GM10248 (cell line): Measurements from ENCODE around the gene MEF2B.
"Not testable (repeated sequence)": the region's sequence is repeated elsewhere in the genome, so short reads cannot be mapped to it uniquely, and the experiment has no call there.

Experiments
- CTCF ChIA-PET: fragments of 300-600 bp; sonication (Branson Sonifier 250); formaldehyde crosslinking; extraction: SDS; loops from one replicate; lab custom pipeline; 2021; ENCODE audit warnings: antibody characterized with exemption; lab: Yijun Ruan, JAX
- POLR2A ChIA-PET: fragments of 350-650 bp; sonication (Branson Sonifier 250); formaldehyde crosslinking; extraction: SDS; loops from one replicate; lab custom pipeline; 2020; ENCODE audit warnings: antibody characterized with exemption; lab: Yijun Ruan, JAX
- DNase-seq: peaks from one replicate; pipeline ENCODE4 v3.0.0; 2012; ENCODE audit errors: extremely low spot score
- TF ChIP-seq, protein P1 (sequence below): IDR thresholded peaks from 2 replicates; pipeline ENCODE4 v1.5.1; 2012; ENCODE audit warnings: mild to moderate bottlenecking, low read depth; ENCODE audit errors: extremely low read depth, missing control alignments, control extremely low read depth

MEF2B gene

DNA sequence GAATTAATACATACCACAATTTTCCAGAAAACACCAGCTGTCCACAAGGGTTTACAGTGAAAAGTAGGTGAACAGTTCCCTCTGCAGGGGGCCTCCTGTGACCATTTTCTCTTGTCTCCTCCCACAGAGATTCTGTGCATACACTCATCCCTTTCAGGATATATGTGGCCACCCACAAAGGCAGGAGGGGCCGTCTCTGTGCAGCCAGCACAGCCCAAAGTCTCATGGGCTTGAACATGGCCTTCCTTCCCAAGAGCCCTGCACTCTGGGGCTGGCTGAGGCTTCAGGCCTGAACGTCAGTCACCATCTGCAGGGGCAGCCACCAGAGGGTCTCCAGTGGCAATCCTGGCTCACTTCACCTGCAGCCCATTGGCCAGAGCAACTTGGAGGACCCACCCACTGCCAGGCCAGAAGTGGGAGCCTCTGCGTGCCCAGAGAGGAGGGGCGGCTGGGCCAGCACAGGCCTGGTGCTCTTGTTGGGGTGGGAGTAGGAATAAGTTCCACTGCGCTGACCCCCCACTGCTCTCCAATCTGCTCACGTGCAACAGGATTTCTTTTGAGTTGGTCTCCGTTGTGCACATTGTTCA lies 56.9 kb downstream of the MEF2B start:
- CTCF ChIA-PET = no interaction called here

DNA sequence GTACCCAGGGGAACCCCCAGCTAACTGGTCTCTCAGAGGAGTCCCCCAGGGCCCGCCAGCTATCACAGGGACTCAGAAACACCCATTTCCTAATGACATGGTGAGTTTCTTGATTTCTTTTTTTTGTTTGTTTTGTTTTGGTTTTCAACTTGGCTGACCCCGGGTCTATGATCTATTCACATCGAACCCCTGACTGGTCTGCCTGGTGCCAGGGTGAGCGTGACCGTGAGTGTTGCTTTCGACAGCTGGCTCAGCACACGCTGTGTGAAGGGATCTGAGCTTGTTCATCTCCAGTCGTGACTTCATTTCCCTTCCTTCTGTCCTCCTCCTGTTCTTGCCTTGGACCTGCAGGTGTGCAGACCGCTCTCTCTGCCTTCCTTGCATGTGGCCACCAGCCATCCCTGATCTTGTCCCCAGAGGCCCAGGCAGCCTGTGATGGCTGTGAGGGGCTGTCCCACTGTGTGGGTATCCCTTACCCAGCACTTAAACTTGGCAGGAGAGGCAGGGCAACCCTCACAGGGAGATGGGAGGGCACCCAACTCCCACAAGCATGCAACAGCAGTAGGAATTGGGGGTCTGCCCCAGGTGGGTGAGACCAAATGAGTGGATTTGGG lies 58.0 kb downstream of the MEF2B start:
- TF ChIP-seq, protein P1, sequence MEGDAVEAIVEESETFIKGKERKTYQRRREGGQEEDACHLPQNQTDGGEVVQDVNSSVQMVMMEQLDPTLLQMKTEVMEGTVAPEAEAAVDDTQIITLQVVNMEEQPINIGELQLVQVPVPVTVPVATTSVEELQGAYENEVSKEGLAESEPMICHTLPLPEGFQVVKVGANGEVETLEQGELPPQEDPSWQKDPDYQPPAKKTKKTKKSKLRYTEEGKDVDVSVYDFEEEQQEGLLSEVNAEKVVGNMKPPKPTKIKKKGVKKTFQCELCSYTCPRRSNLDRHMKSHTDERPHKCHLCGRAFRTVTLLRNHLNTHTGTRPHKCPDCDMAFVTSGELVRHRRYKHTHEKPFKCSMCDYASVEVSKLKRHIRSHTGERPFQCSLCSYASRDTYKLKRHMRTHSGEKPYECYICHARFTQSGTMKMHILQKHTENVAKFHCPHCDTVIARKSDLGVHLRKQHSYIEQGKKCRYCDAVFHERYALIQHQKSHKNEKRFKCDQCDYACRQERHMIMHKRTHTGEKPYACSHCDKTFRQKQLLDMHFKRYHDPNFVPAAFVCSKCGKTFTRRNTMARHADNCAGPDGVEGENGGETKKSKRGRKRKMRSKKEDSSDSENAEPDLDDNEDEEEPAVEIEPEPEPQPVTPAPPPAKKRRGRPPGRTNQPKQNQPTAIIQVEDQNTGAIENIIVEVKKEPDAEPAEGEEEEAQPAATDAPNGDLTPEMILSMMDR = no peak
- CTCF ChIA-PET = no interaction called here
- POLR2A ChIA-PET = no interaction called here
- no peak for DNase-seq

More for the DNA sequence above, 56.9 kb downstream of the MEF2B start:
- DNase-seq = peak; percentile 35
- POLR2A ChIA-PET = no interaction called here
- TF ChIP-seq, protein P1 = no peak

DNA sequence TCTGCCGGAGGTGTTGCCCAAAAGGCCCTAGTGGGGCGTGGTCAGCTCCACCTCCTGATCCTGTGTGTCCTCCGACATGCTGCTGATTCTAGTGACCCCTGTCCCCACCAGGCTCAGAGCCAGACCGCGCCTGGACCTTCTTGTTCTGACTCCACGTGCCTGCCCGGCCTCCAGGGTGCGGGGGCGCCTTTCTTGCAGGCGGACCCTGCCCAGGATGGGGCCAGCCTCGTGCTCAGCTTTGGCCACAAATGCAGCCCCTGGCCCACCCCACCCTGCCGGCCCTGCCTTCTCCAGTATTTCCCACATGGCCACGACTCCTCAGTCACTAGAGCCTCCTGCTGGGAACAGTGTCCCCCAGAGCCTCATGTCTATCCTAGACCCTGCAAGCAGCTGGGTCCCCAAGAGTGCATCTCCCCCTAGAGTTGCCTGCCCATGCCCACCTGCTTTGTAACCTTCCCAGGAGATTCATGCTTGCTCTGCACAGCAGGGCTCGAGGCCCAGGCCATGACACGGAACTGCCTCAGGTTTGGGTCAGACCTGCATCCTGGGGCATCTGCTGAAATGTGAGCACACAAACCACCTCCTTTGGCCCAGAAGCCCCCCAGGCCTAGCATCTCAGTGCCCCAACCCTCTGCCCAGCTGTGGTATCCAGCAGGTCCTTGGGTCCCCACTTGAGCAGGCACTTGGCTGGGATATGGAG lies 58.8 kb downstream of the MEF2B start:
- CTCF ChIA-PET = interaction anchor here (0.7 kb wide), 1 partner anchor 48 kb away, joined by 3 read pairs; no protein-coding TSS in a partner anchor
- no peak for DNase-seq

DNA sequence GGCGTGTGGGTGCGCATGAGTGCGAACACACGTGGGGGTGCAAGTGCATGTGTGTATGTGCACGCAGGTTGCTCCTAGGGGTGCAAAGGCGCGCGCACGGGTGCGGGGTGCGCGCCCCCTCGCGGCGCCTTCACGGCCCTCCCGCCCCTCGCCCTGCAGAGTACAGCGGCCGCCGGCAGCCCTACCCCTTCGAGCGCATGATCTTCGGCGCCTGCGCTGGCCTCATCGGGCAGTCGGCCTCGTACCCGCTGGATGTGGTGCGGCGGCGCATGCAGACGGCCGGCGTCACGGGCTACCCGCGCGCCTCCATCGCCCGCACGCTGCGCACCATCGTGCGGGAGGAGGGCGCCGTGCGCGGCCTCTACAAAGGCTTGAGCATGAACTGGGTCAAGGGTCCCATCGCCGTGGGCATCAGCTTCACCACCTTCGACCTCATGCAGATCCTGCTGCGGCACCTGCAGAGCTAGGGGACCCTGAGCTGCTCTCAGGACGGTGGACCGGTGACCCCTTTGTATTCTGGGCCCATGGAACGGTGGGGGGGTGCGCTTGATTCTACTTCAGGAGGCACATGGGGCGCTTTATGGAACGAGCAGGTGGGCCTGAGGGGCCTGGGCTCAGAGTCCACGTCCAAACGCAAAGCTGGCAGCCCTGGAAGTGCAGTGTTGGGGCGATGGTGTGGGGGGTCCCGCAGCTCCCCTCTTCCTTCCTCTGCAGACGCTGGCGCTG lies 59.5 kb downstream of the MEF2B start:
- CTCF ChIA-PET = interaction anchor here (0.7 kb wide), 1 partner anchor 49 kb away, joined by 3 read pairs; no protein-coding TSS in a partner anchor
- POLR2A ChIA-PET = no interaction called here
- TF ChIP-seq, protein P1 = peak; percentile 32
- DNase-seq = peak; percentile 49

More for the DNA sequence above, 58.8 kb downstream of the MEF2B start:
- POLR2A ChIA-PET = no interaction called here
- TF ChIP-seq, protein P1 = no peak

DNA sequence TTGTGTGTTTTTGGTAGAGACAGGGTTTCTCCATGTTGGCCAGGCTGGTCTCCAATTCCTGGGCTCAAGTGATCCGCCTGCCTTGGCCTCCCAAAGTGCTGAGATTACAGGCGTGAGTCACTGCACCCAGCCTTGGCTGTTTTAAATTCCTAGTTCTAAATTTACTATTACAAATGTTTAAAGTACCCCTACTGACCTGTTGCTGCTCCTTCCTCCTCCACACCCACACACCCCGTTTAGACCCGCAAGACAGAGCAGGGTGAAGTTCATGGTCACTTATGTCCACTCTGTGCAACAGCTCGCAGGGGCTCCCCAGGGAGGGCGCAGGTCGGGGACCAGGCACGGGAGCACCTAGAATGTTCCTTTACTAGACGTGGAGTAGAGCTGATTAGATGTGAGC lies 60.5 kb downstream of the MEF2B start:
- TF ChIP-seq, protein P1 = no peak
- no peak for DNase-seq
- ChIA-PET POLR2A (no interaction called here), CTCF (no interaction called here)

DNA sequence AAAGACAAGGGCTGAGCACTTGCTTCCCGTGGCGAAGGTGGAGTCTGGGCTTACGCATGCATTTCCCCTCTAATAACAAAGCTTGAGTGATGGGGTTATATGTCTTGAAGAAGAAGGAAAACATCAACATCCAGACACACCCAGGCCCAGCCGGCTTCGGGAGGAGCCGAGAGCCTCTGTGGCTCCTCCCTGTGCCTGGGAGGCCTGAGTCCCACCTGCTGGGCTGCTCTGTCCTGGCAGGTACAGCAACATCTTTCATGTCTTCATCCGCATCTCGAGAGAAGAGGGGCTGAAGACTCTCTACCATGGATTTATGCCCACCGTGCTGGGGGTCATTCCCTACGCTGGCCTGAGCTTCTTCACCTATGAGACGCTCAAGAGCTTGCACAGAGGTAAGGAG lies 62.4 kb downstream of the MEF2B start:
- ChIA-PET CTCF (interaction anchor here (0.8 kb wide), 1 partner anchor 9 kb away, joined by 3 read pairs; no protein-coding TSS in a partner anchor), POLR2A (no interaction called here)
- TF ChIP-seq, protein P1 = no peak
- no peak for DNase-seq

DNA sequence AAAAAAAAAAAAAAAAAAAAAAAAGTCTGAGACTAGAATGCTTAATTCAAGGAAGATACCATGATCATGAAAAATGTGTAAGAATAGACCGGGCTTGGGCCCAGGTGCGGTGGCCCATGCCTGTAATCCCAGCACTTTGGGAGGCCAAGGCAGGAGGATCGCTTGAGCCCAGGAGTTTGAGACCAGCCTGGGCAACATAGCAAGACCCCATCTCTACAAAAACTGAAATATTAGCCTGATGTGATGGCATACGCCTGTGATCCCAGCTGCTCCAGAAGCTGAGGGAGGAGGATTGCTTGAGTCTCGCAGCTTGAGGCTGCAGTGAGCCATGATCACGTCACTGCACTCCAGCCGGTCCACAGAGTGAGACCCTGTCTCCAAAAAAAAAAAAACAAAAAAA lies 63.1 kb downstream of the MEF2B start:
- DNase-seq, POLR2A ChIA-PET: not testable (repeated sequence)
- CTCF ChIA-PET = interaction anchor here (0.8 to 1.5 kb wide), 2 partner anchors 9 kb away, joined by 3 read pairs; no protein-coding TSS in a partner anchor
